K562 (cell line): Measurements from ENCODE around the gene ABCF2. TPM values are rescaled to one million over a fixed set of nuclear protein-coding genes. Genes with fewer than 3 reads are reported as not detected.

Experiments
- ATAC-seq: fragments of 200-7000 bp; cut with Tn5 transposase; 3 replicates; pipeline ENCODE4 v1.9.1; 2020; ENCODE audit warnings: moderate library complexity
- BruUV-seq: library from RNA; stranded (reverse); fragments of 400-500 nt; replicated peaks from 2 replicates; lab custom pipeline; 2021; lab: Mats Ljungman, UMichigan
- CTCF ChIA-PET: fragments of 300-600 bp; formaldehyde crosslinking; extraction: SDS; loops from one replicate; lab custom pipeline; 2021; ENCODE audit warnings: low intra/inter-chr PET ratio; lab: Yijun Ruan, JAX
- POLR2A ChIA-PET: fragments of 300-600, 350-650 bp; sonication (Branson Sonifier 250); formaldehyde crosslinking; extraction: SDS; loops from one replicate; lab custom pipeline; 2021; ENCODE audit warnings: antibody characterized with exemption, inconsistent platforms; lab: Yijun Ruan, JAX
- DNase-seq, 4 experiments: peaks; one replicate each; pipeline versions ENCODE4 v3.0.0 to v3.0.0-alpha.2; 2011 to 2018; ENCODE audit warnings: low spot score in 3 of 4, mixed read lengths in 3 of 4; ENCODE audit errors: extremely low read depth in 1 of 4
- FAIRE-seq: peaks from 2 replicates; lab custom pipeline; 2011; peaks lifted over from hg19 to GRCh38; lab: Jason Lieb, UNC
- H2AFZ ChIP-seq: 2 replicates; pipeline ENCODE4 v1.6.0; 2011; ENCODE audit warnings: low read depth, low read length, control low read depth, inconsistent platforms
- H3K27ac ChIP-seq: fragments of 200-600 bp; 3 replicates; pipeline ENCODE4 v1.8.0; 2011; ENCODE audit warnings: low read depth, mild to moderate bottlenecking, control low read depth, inconsistent platforms, low read length, moderate library complexity, mixed read lengths; ENCODE audit errors: extremely low read depth
- H3K27me3 ChIP-seq, 2 experiments: fragments of 300-600 bp in 1 of 2; 2 replicates in 1 of 2; 3 replicates in 1 of 2; pipeline versions ENCODE4 v1.6.0 to v1.8.0; 2011; ENCODE audit warnings: inconsistent platforms in 2 of 2, low read length in 2 of 2, mild to moderate bottlenecking in 1 of 2, mixed read lengths in 1 of 2, moderate library complexity in 1 of 2; ENCODE audit not compliant: control insufficient read depth in 2 of 2, insufficient read depth in 2 of 2
- H3K36me3 ChIP-seq: fragments of 300-600 bp; 3 replicates; pipeline ENCODE4 v1.8.0; 2011; ENCODE audit warnings: mild to moderate bottlenecking, low read length, inconsistent platforms; ENCODE audit not compliant: control insufficient read depth, insufficient read depth
- H3K4me1 ChIP-seq, 2 experiments: fragments of 200-600 bp in 1 of 2; replicated peaks in 1 of 2; 2 replicates in 1 of 2; 3 replicates in 1 of 2; pipeline versions ENCODE4 v1.5.1 to v1.8.0; 2011; ENCODE audit warnings: inconsistent platforms in 2 of 2, low read length in 2 of 2, mild to moderate bottlenecking in 1 of 2, mixed read lengths in 1 of 2, moderate library complexity in 1 of 2; ENCODE audit not compliant: control insufficient read depth in 2 of 2, insufficient read depth in 2 of 2
- H3K4me2 ChIP-seq: 2 replicates; pipeline ENCODE4 v1.6.1; 2011; ENCODE audit warnings: low read length, control low read depth, inconsistent platforms, mixed read lengths; ENCODE audit not compliant: insufficient read depth
- H3K4me3 ChIP-seq: fragments of 200-600 bp; sonication (generic), shearing (Covaris generic); 2 replicates; pipeline ENCODE4 v1.5.1; 2016; ENCODE audit warnings: control low read depth, inconsistent platforms
- H3K79me2 ChIP-seq: fragments of 200-600 bp; 3 replicates; pipeline ENCODE4 v1.8.0; 2011; ENCODE audit warnings: low read length, inconsistent platforms; ENCODE audit not compliant: control insufficient read depth, insufficient read depth
- H3K9ac ChIP-seq, 2 experiments: 2 replicates each; pipeline versions ENCODE4 v1.6.0 to v1.6.1; 2011; ENCODE audit warnings: low read depth in 2 of 2, low read length in 2 of 2, control low read depth in 1 of 2, inconsistent platforms in 1 of 2, mild to moderate bottlenecking in 1 of 2, mixed read lengths in 1 of 2; ENCODE audit not compliant: insufficient read depth in 1 of 2
- H3K9me1 ChIP-seq: one replicate; pipeline ENCODE4 v1.6.0; 2011; ENCODE audit warnings: inconsistent platforms, mild to moderate bottlenecking, low read length, moderate library complexity; ENCODE audit not compliant: control insufficient read depth, insufficient read depth
- H3K9me3 ChIP-seq: replicated peaks from 2 replicates; pipeline ENCODE4 v1.5.1; 2011; ENCODE audit warnings: low read depth, low read length, inconsistent platforms; ENCODE audit not compliant: control insufficient read depth, insufficient read depth
- H4K20me1 ChIP-seq: replicated peaks from 2 replicates; pipeline ENCODE4 v1.6.1; 2011; ENCODE audit warnings: low read length, inconsistent platforms, mixed read lengths; ENCODE audit not compliant: control insufficient read depth, insufficient read depth
- BMI1 ChIP-seq: fragments of 150-350 bp; IDR thresholded peaks from 2 replicates; pipeline ENCODE4 v1.6.1; 2014; ENCODE audit warnings: low read length
- CBX3 ChIP-seq, 2 experiments: IDR thresholded peaks; 1 replicate in 1 of 2; 2 replicates in 1 of 2; pipeline ENCODE4 v1.6.1; 2012; ENCODE audit warnings: inconsistent platforms in 2 of 2, low read length in 2 of 2, borderline replicate concordance in 1 of 2, control low read depth in 1 of 2
- CREM ChIP-seq: IDR thresholded peaks from 2 replicates; pipeline ENCODE4 v1.6.1; 2014; ENCODE audit warnings: antibody characterized with exemption, low read depth
- GABPB1 ChIP-seq: sonication (generic); formaldehyde crosslinking; IDR thresholded peaks from 2 replicates; pipeline ENCODE4 v1.8.0; 2022; ENCODE audit warnings: mild to moderate bottlenecking, missing genetic modification reagents
- KHSRP ChIP-seq: fragments of 450-650 bp; IDR thresholded peaks from 2 replicates; pipeline ENCODE4 v1.6.1; 2017
- MAFG ChIP-seq: fragments of 450-650 bp; conservative IDR thresholded peaks from 2 replicates; pipeline ENCODE4 v1.6.1; 2016; ENCODE audit warnings: missing genetic modification characterization, missing compliant biosample characterization
- MXI1 ChIP-seq: IDR thresholded peaks from 2 replicates; pipeline ENCODE4 v1.6.1; 2011; ENCODE audit warnings: low read depth, mild to moderate bottlenecking, improper control_type of control experiment, low read length
- SMC3 ChIP-seq: conservative IDR thresholded peaks from 2 replicates; pipeline ENCODE4 v1.6.1; 2011; ENCODE audit warnings: low read depth, low read length, improper control_type of control experiment; ENCODE audit not compliant: insufficient read depth
- SOX6 ChIP-seq: fragments of 450-650 bp; IDR thresholded peaks from 2 replicates; pipeline ENCODE4 v1.6.1; 2014; ENCODE audit warnings: mild to moderate bottlenecking
- ZNF263 ChIP-seq: sonication (generic); formaldehyde crosslinking; IDR thresholded peaks from 2 replicates; pipeline ENCODE4 v1.8.0; 2022; ENCODE audit warnings: mild to moderate bottlenecking, missing genetic modification reagents, borderline replicate concordance
- ZNF830 ChIP-seq: fragments of 250-450 bp; sonication (Bioruptor Pico); IDR thresholded peaks from 2 replicates; pipeline ENCODE4 v1.5.0; 2021; ENCODE audit warnings: mild to moderate bottlenecking
- WGBS: fragments of 100-300 bp; shearing (Covaris generic); methylation state at CpG from one replicate; pipeline ENCODE4 v1.1.6; 2016; ENCODE audit warnings: low coverage, mixed read lengths; ENCODE audit not compliant: insufficient coverage; ENCODE audit errors: missing lambda C conversion rate; 5-methylcytosine and 5-hydroxymethylcytosine counted together
- in situ Hi-C: fragments of 300-500 bp; cut with MboI; formaldehyde crosslinking; loops from 4 replicates; pipeline ENCODE4 v1.15.0; 2018; ENCODE audit warnings: inconsistent platforms, mixed read lengths
- intact Hi-C: fragments of 100-400 bp; cut with micrococcal nuclease; formaldehyde crosslinking; loops from 2 replicates; pipeline ENCODE4 v1.14.2; 2022
- polyA plus RNA-seq, 8 experiments: library from polyadenylated mRNA; depleted of rRNA in 4 of 8; stranded (reverse) in 5 of 8; unstranded in 3 of 8; fragments of >200 nt; fragmentation: Nextera tagmentation in 2 of 8; fragmentation: Illumina TruSeq in 1 of 8; extraction: Ambion mirVana in 2 of 8; extraction: Trizol in 1 of 8; gene quantifications; 2 replicates each; pipeline versions ENCODE4 v1.2.1 to v1.2.3, GENCODE V29; 2011 to 2014; ENCODE audit warnings: inconsistent platforms in 1 of 8, missing spikeins in 1 of 8
- total RNA-seq, 7 experiments: library from RNA; depleted of rRNA in 6 of 7; stranded (reverse); fragments of >200 nt in 6 of 7; fragmentation: Illumina TruSeq in 2 of 7; extraction: Trizol in 2 of 7; gene quantifications; 2 replicates each; pipeline versions ENCODE4 v1.2.1 to v1.2.3, GENCODE V29; 2011 to 2021; ENCODE audit warnings: low replicate concordance in 1 of 7
- TF ChIP-seq, protein P1 (sequence below): fragments of 450-650 bp; IDR thresholded peaks from 2 replicates; pipeline ENCODE4 v1.6.1; 2018; ENCODE audit not compliant: partially characterized antibody
- TF ChIP-seq, protein P2 (sequence below), 3 experiments: IDR thresholded peaks in 2 of 3; conservative IDR thresholded peaks in 1 of 3; 2 replicates each; pipeline ENCODE4 v1.5.1; 2011 to 2012; ENCODE audit warnings: low read length in 3 of 3, mild to moderate bottlenecking in 3 of 3, control low read depth in 2 of 3, improper control_type of control experiment in 1 of 3, inconsistent platforms in 1 of 3, low read depth in 1 of 3, mixed read lengths in 1 of 3, moderate library complexity in 1 of 3; ENCODE audit not compliant: insufficient read depth in 2 of 3
- TF ChIP-seq, protein P3 (sequence below): fragments of 250-450 bp; sonication (Bioruptor Pico); IDR thresholded peaks from 2 replicates; pipeline ENCODE4 v1.5.0; 2021

ABCF2 gene
- total and polyA plus RNA-seq, 9 of the 15 experiments (the other 6 are each of a cell fraction or from before 2014, with no cell fraction given), result 62.1 to 224 (median 113) TPM

DNA sequence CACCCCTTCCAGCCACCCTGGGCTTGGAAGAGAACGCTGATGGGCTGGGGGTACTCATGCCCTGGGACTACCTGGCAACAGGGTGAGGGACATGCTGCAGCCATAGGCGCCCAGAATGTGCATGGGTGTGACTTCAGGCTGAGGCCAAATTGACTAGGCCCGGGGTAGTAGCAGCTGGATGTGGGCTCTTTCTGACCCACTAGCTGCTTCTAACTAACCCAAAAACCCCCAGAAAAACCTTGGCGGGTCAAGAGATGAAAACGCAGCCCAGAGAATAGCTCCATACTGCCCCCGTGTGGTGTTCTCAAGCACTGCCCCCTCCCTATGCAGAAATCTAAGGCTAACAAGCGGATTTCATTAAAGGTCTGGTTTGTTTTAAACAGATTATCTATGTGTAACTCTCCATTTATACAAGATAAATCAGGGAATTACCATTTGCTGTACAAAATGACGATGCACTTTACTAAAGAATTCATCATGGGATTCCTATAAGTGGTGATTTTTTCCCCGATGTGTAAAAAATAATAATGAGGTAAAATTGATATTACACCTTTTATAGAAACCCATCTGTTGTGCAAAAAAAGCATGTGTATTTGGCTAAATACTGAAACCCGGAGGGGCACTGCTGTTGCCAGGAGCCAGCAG lies 17.3 kb upstream of the ABCF2 start:
- intact Hi-C loops (loop anchor here (1.0 to 5.0 kb wide), 4 partner anchors 18 to 120 kb away; partner anchors contain the start of gene ABCF2), in situ Hi-C loops (no loop called here)
- H4K20me1 ChIP-seq, result peaks cover 38% of the 10 kb centered on the region
- peaks cover 0 to 20% of the 10 kb centered on the region in 2 experiments; a peak in 1 of 5 replicates for H3K27me3 ChIP-seq
- peaks cover 31 to 63% of the 10 kb centered on the region in 2 experiments for H3K4me1 ChIP-seq
- DNase-seq (peak; percentile 82 to 88 (median 85)), FAIRE-seq (peak; percentile 87), ATAC-seq (peak; percentile 37)
- 8% methylated on average over 10 of the region's 10 CpGs for WGBS
- H3K27ac ChIP-seq, result no peak overlapping the region
- H3K9me1 ChIP-seq, result peaks cover 8% of the 10 kb centered on the region
- H3K79me2 ChIP-seq, result no peaks in the 10 kb centered on the region
- no peaks in the 10 kb centered on the region; the same call in 2 of the 3 replicates for H3K36me3 ChIP-seq
- no peak overlapping the region for H2AFZ ChIP-seq
- H3K9ac ChIP-seq, result no peak overlapping the region
- POLR2A ChIA-PET, result interaction anchor here (0.6 to 3.5 kb wide), 10 partner anchors 8 to 120 kb away, joined by 3 to 34 read pairs (median 3); partner anchors contain the start of genes ABCF2 and CHPF2
- H3K4me2 ChIP-seq, result no peak overlapping the region
- no peak overlapping the region for H3K4me3 ChIP-seq
- no peaks in the 10 kb centered on the region for H3K9me3 ChIP-seq
- CTCF ChIA-PET, result interaction anchor here (0.6 to 3.6 kb wide), 11 partner anchors 40 to 270 kb away, joined by 3 to 32 read pairs (median 5); partner anchors contain the start of gene GBX1
- BruUV-seq, result no TSS peak
- TF ChIP-seq, protein P1, sequence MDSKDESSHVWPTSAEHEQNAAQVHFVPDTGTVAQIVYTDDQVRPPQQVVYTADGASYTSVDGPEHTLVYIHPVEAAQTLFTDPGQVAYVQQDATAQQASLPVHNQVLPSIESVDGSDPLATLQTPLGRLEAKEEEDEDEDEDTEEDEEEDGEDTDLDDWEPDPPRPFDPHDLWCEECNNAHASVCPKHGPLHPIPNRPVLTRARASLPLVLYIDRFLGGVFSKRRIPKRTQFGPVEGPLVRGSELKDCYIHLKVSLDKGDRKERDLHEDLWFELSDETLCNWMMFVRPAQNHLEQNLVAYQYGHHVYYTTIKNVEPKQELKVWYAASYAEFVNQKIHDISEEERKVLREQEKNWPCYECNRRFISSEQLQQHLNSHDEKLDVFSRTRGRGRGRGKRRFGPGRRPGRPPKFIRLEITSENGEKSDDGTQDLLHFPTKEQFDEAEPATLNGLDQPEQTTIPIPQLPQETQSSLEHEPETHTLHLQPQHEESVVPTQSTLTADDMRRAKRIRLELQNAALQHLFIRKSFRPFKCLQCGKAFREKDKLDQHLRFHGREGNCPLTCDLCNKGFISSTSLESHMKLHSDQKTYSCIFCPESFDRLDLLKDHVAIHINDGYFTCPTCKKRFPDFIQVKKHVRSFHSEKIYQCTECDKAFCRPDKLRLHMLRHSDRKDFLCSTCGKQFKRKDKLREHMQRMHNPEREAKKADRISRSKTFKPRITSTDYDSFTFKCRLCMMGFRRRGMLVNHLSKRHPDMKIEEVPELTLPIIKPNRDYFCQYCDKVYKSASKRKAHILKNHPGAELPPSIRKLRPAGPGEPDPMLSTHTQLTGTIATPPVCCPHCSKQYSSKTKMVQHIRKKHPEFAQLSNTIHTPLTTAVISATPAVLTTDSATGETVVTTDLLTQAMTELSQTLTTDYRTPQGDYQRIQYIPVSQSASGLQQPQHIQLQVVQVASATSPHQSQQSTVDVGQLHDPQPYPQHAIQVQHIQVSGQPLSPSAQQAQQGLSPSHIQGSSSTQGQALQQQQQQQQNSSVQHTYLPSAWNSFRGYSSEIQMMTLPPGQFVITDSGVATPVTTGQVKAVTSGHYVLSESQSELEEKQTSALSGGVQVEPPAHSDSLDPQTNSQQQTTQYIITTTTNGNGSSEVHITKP, result peak; percentile 32
- TF ChIP-seq GABPB1 (CRISPR knock-in tag) (no peak), BMI1 (no peak), SOX6 (peak; percentile 40; the same call in 1 of the 2 replicates), ZNF263 (CRISPR knock-in tag) (0 out of 2 replicates have a peak, but pooled peaks have one; percentile 8), CBX3 (IDR thresholded peaks at IDR 0.05; ENCODE audit: borderline replicate concordance in 1 of 2, low read length in 2 of 2) (0 out of 3 replicates have a peak, but pooled peaks of 1 of the 2 experiments have one; percentile 24), MXI1 (no peak), CREM (0 out of 2 replicates have a peak, but pooled peaks have one; percentile 24), KHSRP (no peak), ZNF830 (CRISPR knock-in tag) (0 out of 2 replicates have a peak, but pooled peaks have one; percentile 15), SMC3 (peak; percentile 45; the same call in 1 of the 2 replicates), MAFG (tag) (no peak)
- TF ChIP-seq, protein P2, sequence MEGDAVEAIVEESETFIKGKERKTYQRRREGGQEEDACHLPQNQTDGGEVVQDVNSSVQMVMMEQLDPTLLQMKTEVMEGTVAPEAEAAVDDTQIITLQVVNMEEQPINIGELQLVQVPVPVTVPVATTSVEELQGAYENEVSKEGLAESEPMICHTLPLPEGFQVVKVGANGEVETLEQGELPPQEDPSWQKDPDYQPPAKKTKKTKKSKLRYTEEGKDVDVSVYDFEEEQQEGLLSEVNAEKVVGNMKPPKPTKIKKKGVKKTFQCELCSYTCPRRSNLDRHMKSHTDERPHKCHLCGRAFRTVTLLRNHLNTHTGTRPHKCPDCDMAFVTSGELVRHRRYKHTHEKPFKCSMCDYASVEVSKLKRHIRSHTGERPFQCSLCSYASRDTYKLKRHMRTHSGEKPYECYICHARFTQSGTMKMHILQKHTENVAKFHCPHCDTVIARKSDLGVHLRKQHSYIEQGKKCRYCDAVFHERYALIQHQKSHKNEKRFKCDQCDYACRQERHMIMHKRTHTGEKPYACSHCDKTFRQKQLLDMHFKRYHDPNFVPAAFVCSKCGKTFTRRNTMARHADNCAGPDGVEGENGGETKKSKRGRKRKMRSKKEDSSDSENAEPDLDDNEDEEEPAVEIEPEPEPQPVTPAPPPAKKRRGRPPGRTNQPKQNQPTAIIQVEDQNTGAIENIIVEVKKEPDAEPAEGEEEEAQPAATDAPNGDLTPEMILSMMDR (IDR thresholded peaks at IDR 0.05 in 2 of 3, conservative IDR thresholded peaks at IDR 0.05 in 1 of 3; ENCODE audit: insufficient read depth in 2 of 3, low read depth in 1 of 3, low read length in 3 of 3), result peak; percentile 93 to 98 (median 97)
- TF ChIP-seq, protein P3, sequence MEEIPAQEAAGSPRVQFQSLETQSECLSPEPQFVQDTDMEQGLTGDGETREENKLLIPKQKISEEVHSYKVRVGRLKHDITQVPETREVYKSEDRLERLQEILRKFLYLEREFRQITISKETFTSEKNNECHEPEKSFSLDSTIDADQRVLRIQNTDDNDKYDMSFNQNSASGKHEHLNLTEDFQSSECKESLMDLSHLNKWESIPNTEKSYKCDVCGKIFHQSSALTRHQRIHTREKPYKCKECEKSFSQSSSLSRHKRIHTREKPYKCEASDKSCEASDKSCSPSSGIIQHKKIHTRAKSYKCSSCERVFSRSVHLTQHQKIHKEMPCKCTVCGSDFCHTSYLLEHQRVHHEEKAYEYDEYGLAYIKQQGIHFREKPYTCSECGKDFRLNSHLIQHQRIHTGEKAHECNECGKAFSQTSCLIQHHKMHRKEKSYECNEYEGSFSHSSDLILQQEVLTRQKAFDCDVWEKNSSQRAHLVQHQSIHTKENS, result no peak
